HepG2 (cell line): ENCODE data around the gene SH3PXD2A. TPM values are rescaled to one million over a fixed set of nuclear protein-coding genes. Genes with fewer than 3 reads are reported as not detected.

Experiments used
- ATAC-seq: fragments of 200-7000 bp; cut with Tn5 transposase; 3 replicates; pipeline ENCODE4 v1.9.1; 2020; ENCODE audit warnings: mild to moderate bottlenecking, moderate library complexity
- BruUV-seq: library from RNA; stranded (reverse); fragments of 400-500 nt; replicated peaks from 2 replicates; lab custom pipeline; 2021; lab: Mats Ljungman, UMichigan
- CTCF ChIA-PET: fragments of 300-600 bp; formaldehyde crosslinking; extraction: SDS; loops from one replicate; lab custom pipeline; 2021; ENCODE audit warnings: low total read pairs, inconsistent platforms, low intra/inter-chr PET ratio; lab: Yijun Ruan, JAX
- POLR2A ChIA-PET: fragments of 350-600 bp; sonication (Branson Sonifier 250); formaldehyde crosslinking; loops from one replicate; lab custom pipeline; 2020; ENCODE audit warnings: antibody characterized with exemption, inconsistent platforms; lab: Yijun Ruan, JAX
- DNase-seq: peaks from one replicate; pipeline ENCODE4 v3.0.0-alpha.2; 2015; ENCODE audit warnings: low spot score
- FAIRE-seq: peaks from 3 replicates; lab custom pipeline; 2011; peaks lifted over from hg19 to GRCh38; lab: Jason Lieb, UNC
- H2AFZ ChIP-seq: one replicate; pipeline ENCODE4 v1.6.1; 2011; ENCODE audit warnings: low read length, inconsistent platforms
- H3K27ac ChIP-seq: fragments of 300-600 bp; 3 replicates; pipeline ENCODE4 v1.8.0; 2011; ENCODE audit warnings: mixed run types, mild to moderate bottlenecking, mixed read lengths, low read length, inconsistent platforms; ENCODE audit not compliant: insufficient read depth; ENCODE audit errors: extremely low read length
- H3K27me3 ChIP-seq, 2 experiments: fragments of 200-600 bp in 1 of 2; 2 replicates in 1 of 2; 3 replicates in 1 of 2; pipeline versions ENCODE4 v1.6.0 to v1.8.0; 2011; ENCODE audit warnings: low read length in 2 of 2, mild to moderate bottlenecking in 2 of 2, moderate library complexity in 2 of 2, inconsistent platforms in 1 of 2; ENCODE audit not compliant: insufficient read depth in 2 of 2, control insufficient read depth in 1 of 2
- H3K36me3 ChIP-seq, 2 experiments: fragments of 200-600 bp in 1 of 2; replicated peaks in 1 of 2; 2 replicates in 1 of 2; 3 replicates in 1 of 2; pipeline versions ENCODE4 v1.5.1 to v1.8.0; 2011; ENCODE audit warnings: low read length in 2 of 2, inconsistent platforms in 1 of 2; ENCODE audit not compliant: insufficient read depth in 2 of 2, control insufficient read depth in 1 of 2
- H3K4me1 ChIP-seq: 2 replicates; pipeline ENCODE4 v1.5.1; 2012; ENCODE audit warnings: low read length, inconsistent platforms; ENCODE audit not compliant: insufficient read depth
- H3K4me2 ChIP-seq: 2 replicates; pipeline ENCODE4 v1.6.0; 2011; ENCODE audit warnings: low read depth, low read length, inconsistent platforms
- H3K4me3 ChIP-seq, 3 experiments: fragments of 200-600 bp in 1 of 3; sonication (generic), shearing (Covaris generic) in 1 of 3; replicated peaks in 1 of 3; 2 replicates each; pipeline ENCODE4 v1.5.1; 2011 to 2016; ENCODE audit warnings: low read length in 3 of 3, inconsistent platforms in 2 of 3, low read depth in 2 of 3, mild to moderate bottlenecking in 2 of 3, control low read depth in 1 of 3, mixed read lengths in 1 of 3; ENCODE audit not compliant: insufficient read depth in 1 of 3
- H3K79me2 ChIP-seq: one replicate; pipeline ENCODE4 v1.6.1; 2011; ENCODE audit warnings: low read length, inconsistent platforms; ENCODE audit not compliant: insufficient read depth
- H3K9ac ChIP-seq: 2 replicates; pipeline ENCODE4 v1.6.0; 2011; ENCODE audit warnings: mild to moderate bottlenecking, low read depth, low read length, inconsistent platforms; ENCODE audit not compliant: insufficient read depth
- H3K9me3 ChIP-seq: 2 replicates; pipeline ENCODE4 v1.5.1; 2012; ENCODE audit warnings: mild to moderate bottlenecking, low read length
- H4K20me1 ChIP-seq: 2 replicates; pipeline ENCODE4 v1.6.0; 2011; ENCODE audit warnings: inconsistent platforms, mild to moderate bottlenecking, low read length, moderate library complexity; ENCODE audit not compliant: insufficient read depth
- FOXK2 ChIP-seq: fragments of 450-650 bp; IDR thresholded peaks from 2 replicates; pipeline ENCODE4 v1.6.1; 2016
- FUBP1 ChIP-seq: sonication (generic); formaldehyde crosslinking; IDR thresholded peaks from 2 replicates; pipeline ENCODE4 v1.5.1; 2020; ENCODE audit warnings: missing genetic modification reagents, mild to moderate bottlenecking, borderline replicate concordance
- GMEB1 ChIP-seq: sonication (generic); formaldehyde crosslinking; IDR thresholded peaks from 2 replicates; pipeline ENCODE4 v1.5.1; 2020; ENCODE audit warnings: missing genetic modification reagents, mild to moderate bottlenecking, borderline replicate concordance
- HCFC1 ChIP-seq: fragments of 150-350 bp; IDR thresholded peaks from 2 replicates; pipeline ENCODE4 v1.6.1; 2014; ENCODE audit warnings: low read depth, low read length
- MEIS1 ChIP-seq: sonication (generic); formaldehyde crosslinking; IDR thresholded peaks from 2 replicates; pipeline ENCODE4 v1.9.0; 2021; ENCODE audit warnings: mild to moderate bottlenecking, missing genetic modification reagents, moderate library complexity, borderline replicate concordance
- MXD1 ChIP-seq: sonication (generic); formaldehyde crosslinking; IDR thresholded peaks from 2 replicates; pipeline ENCODE4 v1.4.0; 2020; ENCODE audit warnings: mild to moderate bottlenecking, missing genetic modification reagents
- NFYB ChIP-seq: sonication (generic); formaldehyde crosslinking; IDR thresholded peaks from 2 replicates; pipeline ENCODE4 v1.4.0; 2020; ENCODE audit warnings: missing genetic modification reagents
- USF2 ChIP-seq, 2 experiments: sonication (generic) in 1 of 2; formaldehyde crosslinking in 1 of 2; IDR thresholded peaks; 2 replicates each; pipeline versions ENCODE4 v1.5.1 to v1.6.1; 2011 to 2020; ENCODE audit warnings: borderline replicate concordance in 1 of 2, low read depth in 1 of 2, low read length in 1 of 2, mild to moderate bottlenecking in 1 of 2, missing genetic modification reagents in 1 of 2, moderate library complexity in 1 of 2
- ZNF10 ChIP-seq: sonication (generic); formaldehyde crosslinking; IDR thresholded peaks from 2 replicates; pipeline ENCODE4 v1.4.0; 2020; ENCODE audit warnings: mild to moderate bottlenecking, low read depth, missing genetic modification reagents, borderline replicate concordance
- ZNF143 ChIP-seq: sonication (generic); formaldehyde crosslinking; IDR thresholded peaks from 2 replicates; pipeline ENCODE4 v1.4.0; 2020; ENCODE audit warnings: missing genetic modification reagents
- ZNF7 ChIP-seq: IDR thresholded peaks from 2 replicates; pipeline ENCODE4 v1.6.1; 2016; ENCODE audit warnings: missing biosample characterization, missing genetic modification reagents
- ZNF710 ChIP-seq: sonication (generic); formaldehyde crosslinking; IDR thresholded peaks from 2 replicates; pipeline ENCODE4 v1.5.0; 2020; ENCODE audit warnings: mild to moderate bottlenecking, missing genetic modification reagents, borderline replicate concordance
- ZNF788 ChIP-seq: sonication (generic); formaldehyde crosslinking; IDR thresholded peaks from 2 replicates; pipeline ENCODE4 v1.5.0; 2020; ENCODE audit warnings: mild to moderate bottlenecking, missing genetic modification reagents, borderline replicate concordance
- ZNF891 ChIP-seq: sonication (generic); formaldehyde crosslinking; IDR thresholded peaks from 2 replicates; pipeline ENCODE4 v1.5.0; 2020; ENCODE audit warnings: mild to moderate bottlenecking, missing genetic modification reagents
- WGBS: methylation state at CpG from one replicate; pipeline ENCODE4 v1.1.6; 2017; ENCODE audit warnings: low lambda C conversion rate; 5-methylcytosine and 5-hydroxymethylcytosine counted together
- in situ Hi-C: cut with HindIII; loops from 2 replicates; pipeline ENCODE4 v1.10.0; 2017; ENCODE audit warnings: low pct_unique_long_range_greater_than_20kb; ENCODE audit not compliant: extremely low pct_ligation_motif_present
- intact Hi-C: fragments of 100-400 bp; cut with micrococcal nuclease; formaldehyde crosslinking; loops from one replicate; pipeline ENCODE4 v1.10.0; 2022; ENCODE audit not compliant: unreplicated experiment
- polyA plus RNA-seq, 8 experiments: library from polyadenylated mRNA; depleted of rRNA in 3 of 8; stranded (reverse) in 7 of 8; unstranded in 1 of 8; fragments of >200 nt; fragmentation: Illumina TruSeq in 4 of 8; extraction: Trizol in 4 of 8; gene quantifications; 2 replicates each; pipeline versions ENCODE4 v1.2.1 to v1.2.3, GENCODE V29; 2011 to 2016; ENCODE audit warnings: low read depth in 4 of 8, missing spikeins in 1 of 8, mixed read lengths in 1 of 8; ENCODE audit not compliant: insufficient read depth in 1 of 8
- total RNA-seq, 5 experiments: library from RNA; depleted of rRNA; stranded (reverse); fragments of >200 nt; fragmentation: Illumina TruSeq; extraction: Trizol; gene quantifications; 2 replicates each; pipeline ENCODE4 v1.2.3, GENCODE V29; 2016; ENCODE audit warnings: low read depth in 1 of 5

Gene SH3PXD2A
- total and polyA plus RNA-seq, 2 of the 13 experiments (the other 11 are each of a cell fraction or from before 2014, with no cell fraction given): 11.1 to 11.3 TPM

GRCh38 chr10:103876155-103876554, 20.8 kb upstream of the SH3PXD2A start:
- 91% methylated on average over 5 of the region's 5 CpGs for WGBS
- DNase-seq: no peak
- POLR2A ChIA-PET: no interaction called here
- TF ChIP-seq MEIS1 (no peak), HCFC1 (no peak), USF2 (IDR thresholded peaks at IDR 0.05; ENCODE audit: low read depth, low read length) (no peak), USF2 (CRISPR knock-in tag; IDR thresholded peaks at IDR 0.05; ENCODE audit: borderline replicate concordance) (no peak), FUBP1 (CRISPR knock-in tag) (no peak), MXD1 (CRISPR knock-in tag) (no peak), ZNF891 (CRISPR knock-in tag) (no peak), ZNF7 (no peak), FOXK2 (no peak), ZNF788 (no peak), ZNF143 (CRISPR knock-in tag) (no peak), NFYB (CRISPR knock-in tag) (no peak), GMEB1 (no peak), ZNF710 (no peak), ZNF10 (CRISPR knock-in tag) (no peak)
- TF ChIP-seq, all 625 proteins: peak for 0
- intact Hi-C loops (no loop called here), in situ Hi-C loops (no loop called here)
- no peaks in the 10 kb centered on the region for H3K9me3 ChIP-seq
- H4K20me1 ChIP-seq: no peaks in the 10 kb centered on the region
- no peak overlapping the region for H3K4me3 ChIP-seq
- H3K27me3 ChIP-seq: no peaks in the 10 kb centered on the region
- no peaks in the 10 kb centered on the region for H3K4me1 ChIP-seq
- H3K36me3 ChIP-seq: peaks cover 0 to 5% of the 10 kb centered on the region in 2 experiments; a peak in 1 of 5 replicates
- no peaks in the 10 kb centered on the region for H3K79me2 ChIP-seq
- CTCF ChIA-PET: no interaction called here
- no TSS peak for BruUV-seq
- H3K9ac ChIP-seq: no peak overlapping the region
- ATAC-seq (no peak), FAIRE-seq (no peak)
- no peak overlapping the region for H2AFZ ChIP-seq
- H3K4me2 ChIP-seq: no peak overlapping the region
- H3K27ac ChIP-seq: no peak overlapping the region
